NCI-H345 treated with DMSO at 0.1 percent for 48 hours (cell line): ENCODE data around the gene ZNF592.
"Not testable (repeated sequence)": the region's sequence is repeated elsewhere in the genome, so short reads cannot be mapped to it uniquely, and the experiment has no call there.

Source experiments
- DNase-seq: peaks from one replicate; lab custom pipeline; 2025; ENCODE audit not compliant: unreplicated experiment; lab: John Stamatoyannopoulos, UW

ZNF592 gene

DNA sequence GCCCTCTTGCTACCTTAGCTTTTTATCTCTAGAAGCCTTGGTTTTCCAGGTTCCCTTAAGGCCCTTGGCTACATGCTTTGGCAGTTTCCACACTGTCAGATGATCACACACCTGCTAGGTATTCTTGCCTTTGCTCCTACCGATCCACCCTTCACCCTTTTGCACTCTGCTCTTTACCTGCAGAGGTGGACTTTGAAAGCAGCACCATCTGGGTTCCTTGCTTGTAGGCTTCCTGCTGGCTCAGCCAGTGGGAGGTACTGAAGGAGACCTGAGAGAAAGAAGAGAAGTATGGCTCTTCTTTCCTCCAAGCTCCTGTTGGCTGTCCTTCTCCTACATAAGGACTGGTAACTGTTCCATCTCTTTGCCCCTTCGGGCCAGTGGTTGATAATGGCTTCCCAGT is 7.3 kb upstream of the ZNF592 start:
- DNase-seq, result no peak

DNA sequence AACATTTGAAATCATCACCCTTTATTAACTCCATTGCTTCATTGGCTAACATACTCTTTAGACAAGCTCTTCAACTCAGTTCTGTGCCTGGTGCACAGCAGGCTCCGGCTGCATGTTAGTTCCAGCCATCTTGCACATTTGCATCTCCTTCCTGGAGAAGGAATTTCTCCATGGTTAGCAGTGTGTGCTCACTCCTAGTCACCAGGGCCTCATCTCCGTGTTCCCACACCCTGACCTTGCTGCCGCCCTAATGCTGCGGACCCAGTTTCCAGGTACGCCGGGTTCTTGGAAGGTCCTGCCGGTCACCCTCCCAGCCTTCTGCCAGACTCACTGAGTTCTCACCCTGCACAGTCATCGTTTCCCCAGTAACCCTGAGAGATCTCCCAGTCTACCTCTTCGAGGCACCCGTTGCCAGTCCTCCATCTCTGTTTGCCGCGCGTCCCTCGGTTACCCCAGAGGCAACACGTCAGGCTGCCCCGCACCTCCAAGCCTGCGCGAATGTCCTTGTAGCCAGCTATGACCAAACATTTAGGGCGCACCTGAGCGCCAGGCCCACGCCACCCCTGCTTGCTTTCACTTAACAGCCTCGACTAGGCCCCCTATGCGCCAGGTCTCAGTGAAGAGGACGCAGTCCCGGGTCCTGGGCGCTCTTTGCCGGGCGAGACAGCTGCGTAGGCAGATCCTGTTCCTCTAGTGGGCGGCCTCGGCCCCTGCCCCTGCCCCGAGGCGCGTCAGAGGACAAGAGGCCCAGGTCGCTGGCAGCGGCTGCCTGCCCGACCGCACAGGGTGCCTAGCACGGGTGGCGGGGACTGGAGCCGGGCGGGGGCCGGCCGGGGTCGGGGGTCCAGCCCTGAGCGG is 747 bp upstream of the ZNF592 start:
- DNase-seq, result peak; percentile 21

DNA sequence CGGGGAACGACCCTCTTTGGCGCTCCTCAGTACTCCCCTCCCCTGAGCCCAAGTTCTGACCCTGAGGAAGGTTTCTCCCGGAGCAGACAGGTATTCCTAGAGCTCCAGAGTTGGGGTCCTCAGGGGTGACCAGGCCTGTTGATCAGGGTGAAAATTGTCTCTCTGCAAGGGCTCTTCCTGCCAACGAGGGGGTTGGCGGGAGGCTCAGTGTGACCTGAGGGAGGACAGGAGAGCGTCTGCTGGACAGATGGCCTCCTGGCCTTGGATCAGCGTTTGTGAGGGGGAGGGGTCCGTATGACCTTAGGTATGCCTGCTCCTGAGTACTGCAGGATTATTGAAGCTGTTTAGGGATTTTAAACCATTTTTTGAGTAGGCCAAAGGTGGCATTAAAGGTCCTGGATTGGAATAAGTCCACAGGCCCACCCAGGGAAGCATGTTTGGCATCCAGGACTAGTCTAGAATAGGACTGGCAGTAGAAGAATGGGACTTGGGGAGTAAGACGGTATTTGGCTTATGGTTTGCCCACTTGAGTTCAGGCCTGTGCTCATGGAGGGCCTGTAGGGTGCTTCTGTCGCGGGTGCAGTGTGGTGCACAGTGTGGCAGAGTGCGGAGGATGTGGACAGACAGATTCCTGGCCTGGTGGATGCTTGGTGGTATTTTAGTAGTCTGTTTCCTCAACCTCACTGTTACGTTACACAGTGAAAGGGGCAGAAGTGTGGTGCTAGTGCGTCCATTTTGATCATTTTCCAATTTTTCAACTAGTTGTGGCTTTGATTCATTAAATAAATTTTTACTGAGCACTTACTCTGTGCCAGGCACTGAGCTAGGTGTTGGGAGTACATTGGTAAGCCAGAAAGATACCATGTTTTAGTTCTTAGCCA is 959 bp downstream of the ZNF592 start:
- no peak for DNase-seq

DNA sequence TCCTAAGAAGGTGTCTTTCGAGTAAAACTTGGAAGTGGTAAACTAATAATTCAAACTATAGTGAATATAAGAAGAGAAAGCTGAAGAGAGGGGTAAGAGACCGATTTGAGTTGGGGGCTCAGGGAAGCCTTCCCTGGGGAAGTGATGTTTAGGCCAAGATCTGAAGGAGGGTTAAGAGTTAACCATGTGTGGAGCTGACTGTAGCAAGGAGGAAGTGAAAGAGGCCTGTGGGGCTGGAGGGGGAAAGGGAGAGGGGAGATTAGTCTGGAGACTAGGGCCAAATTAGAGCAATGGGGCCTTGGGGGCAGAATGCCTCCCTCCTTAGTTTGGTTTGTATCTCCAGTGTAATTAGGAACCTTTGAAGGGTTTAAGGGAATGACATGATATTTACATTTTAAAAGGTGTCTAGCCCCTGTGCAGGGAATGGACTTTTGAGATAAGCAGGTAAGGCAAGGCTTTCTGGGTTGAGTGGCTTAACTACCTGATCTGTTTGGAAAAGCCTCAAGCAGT is 2.2 kb downstream of the ZNF592 start:
- no peak for DNase-seq

GRCh38 chr15:84751721-84752120 is 3.3 kb downstream of the ZNF592 start:
- not testable (repeated sequence) for DNase-seq

DNA sequence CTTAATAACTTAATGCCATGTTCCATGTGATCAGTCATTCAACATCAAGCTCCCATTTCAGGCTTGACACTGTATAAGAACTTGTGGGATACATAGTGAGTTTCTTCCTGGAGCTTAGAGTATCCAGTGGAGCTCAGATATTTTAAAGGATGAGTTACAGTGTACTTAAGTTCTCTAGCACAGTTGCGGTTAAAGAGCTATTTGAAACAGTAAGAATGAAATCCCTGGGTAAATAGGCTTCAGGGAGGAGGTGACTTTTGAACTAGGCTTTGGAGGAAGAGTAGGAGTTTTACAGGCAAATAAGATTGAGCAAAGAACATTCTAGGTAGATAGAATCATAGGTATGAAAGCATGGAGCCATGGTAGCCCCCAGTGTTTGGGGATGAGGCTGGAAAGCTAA is 3.8 kb downstream of the ZNF592 start:
- DNase-seq, result no peak

DNA sequence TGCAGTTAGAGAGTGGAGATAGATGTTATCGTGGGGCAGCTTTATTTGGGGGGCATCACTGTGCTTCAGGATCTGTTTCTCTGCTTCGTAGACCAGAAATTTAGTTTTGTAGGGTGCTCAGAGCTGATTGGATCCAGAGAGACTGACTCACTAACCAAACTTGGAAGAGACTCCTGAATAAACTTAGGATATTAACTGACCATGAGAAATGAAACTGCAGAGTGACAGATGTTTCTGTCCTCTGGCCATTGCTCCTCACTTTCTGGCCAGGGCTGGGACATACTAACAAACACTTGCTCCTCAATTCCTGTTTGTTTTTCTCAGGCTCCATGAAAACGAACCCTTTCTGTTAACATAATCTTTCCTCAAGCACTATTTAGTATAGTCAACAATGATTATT is 4.3 kb downstream of the ZNF592 start:
- no peak for DNase-seq

GRCh38 chr15:84754889-84755288 is 6.5 kb downstream of the ZNF592 start:
- not testable (repeated sequence) for DNase-seq

- no peak for DNase-seq
Measured at GRCh38 chr15:84755736-84756527, 7.5 kb downstream of the ZNF592 start.

DNA sequence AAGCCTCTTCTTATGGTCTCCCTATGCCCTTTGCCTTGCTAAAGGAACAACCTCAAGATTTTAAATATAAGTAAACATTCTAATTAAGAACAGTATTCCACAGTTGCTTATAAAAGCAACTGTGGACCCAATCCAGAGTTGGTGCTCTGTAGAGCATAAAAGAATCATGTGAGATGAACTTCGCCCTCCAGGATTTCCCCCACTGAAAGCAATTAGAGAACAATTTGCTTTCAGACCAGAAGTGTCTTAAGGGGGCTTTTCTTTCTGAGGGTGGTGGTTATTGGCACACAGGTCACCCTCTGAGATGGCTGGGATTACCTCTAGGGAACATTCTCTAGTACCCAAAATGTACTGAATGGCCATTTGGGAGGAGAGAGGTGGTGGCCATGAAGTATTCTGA is 10.6 kb downstream of the ZNF592 start:
- no peak for DNase-seq

GRCh38 chr15:84760219-84760618 is 11.8 kb downstream of the ZNF592 start:
- no peak for DNase-seq

DNA sequence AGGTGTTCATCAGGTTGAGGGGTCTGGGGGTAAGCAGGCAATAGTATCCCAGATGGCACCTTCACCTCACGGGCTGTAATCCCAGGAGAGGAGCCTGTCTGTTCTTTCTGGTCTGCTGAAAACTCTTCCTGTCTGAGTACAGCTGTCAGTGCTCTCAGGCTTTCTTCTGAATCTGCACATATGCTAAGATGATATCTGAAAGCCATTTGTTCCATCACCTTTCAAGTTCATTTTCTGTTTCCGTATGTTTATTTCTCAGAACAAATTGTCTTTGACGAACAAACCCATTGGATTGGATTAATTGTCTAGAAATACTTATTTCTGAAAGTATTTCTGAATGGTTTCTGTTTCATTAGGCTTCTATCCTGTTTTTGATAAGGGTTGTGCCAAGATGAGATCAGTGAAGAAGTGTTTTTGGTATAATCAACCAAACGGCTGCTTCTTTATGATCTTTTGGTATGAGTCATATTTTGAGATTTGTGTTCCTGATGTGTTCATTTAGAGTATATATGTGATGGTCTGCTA is 13.3 kb downstream of the ZNF592 start:
- no peak for DNase-seq

DNA sequence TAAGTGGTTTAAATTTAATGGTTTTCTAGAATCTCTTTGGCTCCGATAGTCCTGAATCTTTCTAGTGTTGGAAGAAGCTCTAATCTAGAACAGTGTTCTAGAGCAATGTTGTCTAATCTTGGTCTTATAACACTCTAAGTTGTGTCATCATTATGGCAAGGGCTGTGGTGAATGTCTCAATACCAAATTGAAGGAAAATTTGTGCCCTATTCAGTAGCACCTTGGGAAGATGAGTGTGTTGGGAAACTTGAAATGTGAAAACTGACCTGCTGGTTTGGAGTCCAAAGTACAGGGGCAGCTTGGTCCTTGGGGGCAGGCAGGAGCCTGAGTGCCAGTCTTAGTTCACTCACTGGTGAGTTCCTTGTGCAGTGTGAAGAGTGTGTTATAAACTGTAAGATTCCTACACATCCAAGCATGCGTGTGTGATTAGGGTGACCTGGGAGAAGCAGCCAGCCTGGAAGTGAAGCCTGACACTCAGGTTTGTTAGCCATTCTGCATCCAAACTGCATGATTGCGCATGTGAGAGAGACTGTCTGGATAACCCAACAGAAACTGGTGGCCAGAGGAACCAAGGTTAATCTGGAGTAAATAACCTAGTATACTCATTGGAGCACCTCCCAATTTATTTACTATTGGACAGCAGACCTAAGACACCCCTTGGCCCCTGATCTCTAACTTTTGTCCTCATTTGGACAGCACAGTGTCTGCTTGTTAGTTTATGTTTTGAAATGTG is 14.6 kb downstream of the ZNF592 start:
- no peak for DNase-seq

GRCh38 chr15:84764585-84764984 is 16.2 kb downstream of the ZNF592 start:
- no peak for DNase-seq

- DNase-seq, result no peak
Measured at GRCh38 chr15:84764989-84765388, 16.6 kb downstream of the ZNF592 start.

DNA sequence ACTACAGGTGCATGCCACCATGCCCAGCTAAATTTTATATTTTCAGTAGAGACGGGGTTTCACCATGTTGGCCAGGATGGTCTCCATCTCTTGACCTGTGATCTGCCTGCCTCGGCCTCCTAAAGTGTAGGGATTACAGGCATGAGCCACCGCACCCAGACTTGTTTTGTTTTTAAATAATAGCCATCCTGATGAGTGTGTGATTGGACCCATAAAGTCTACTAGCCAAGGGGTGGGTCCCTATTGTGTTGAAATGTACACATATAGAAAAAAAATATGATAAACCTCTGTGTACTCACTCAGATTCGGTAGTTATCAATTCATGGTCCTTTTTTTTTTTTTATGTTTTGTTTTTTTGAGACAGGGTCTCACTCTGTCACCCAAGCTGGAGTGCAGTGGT is 17.3 kb downstream of the ZNF592 start:
- DNase-seq, result no peak

GRCh38 chr15:84766461-84767035 is 18.2 kb downstream of the ZNF592 start:
- DNase-seq, result no peak

- no peak for DNase-seq
Measured at GRCh38 chr15:84772031-84772430, 23.6 kb downstream of the ZNF592 start.

DNA sequence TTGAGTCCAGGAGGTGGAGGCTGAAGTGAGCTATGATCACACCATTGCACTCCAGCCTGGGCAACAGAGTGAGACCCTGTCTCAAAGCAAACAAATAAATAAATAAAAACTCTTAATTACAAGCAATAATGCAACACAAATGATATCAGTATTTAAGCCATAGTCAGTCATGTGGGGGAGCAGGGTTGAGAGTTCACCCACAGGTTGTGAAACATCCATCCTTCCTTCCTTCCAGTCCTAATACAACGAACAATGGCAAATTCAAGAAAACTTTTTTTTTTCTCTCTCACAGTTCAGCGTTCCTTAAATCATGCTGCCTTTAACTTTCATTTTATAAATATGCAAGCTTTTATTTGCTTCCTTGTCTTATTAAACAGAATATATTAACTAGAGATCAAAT is 24.1 kb downstream of the ZNF592 start:
- no peak for DNase-seq

GRCh38 chr15:84773716-84774115 is 25.3 kb downstream of the ZNF592 start:
- DNase-seq, result no peak
